H1 (cell line): Measurements from ENCODE around the gene SLC30A7. TPM values are rescaled to one million over a fixed set of nuclear protein-coding genes. Genes with fewer than 3 reads are reported as not detected.
A peak's percentile ranks its signal among the peaks of the same experiment; 100 is the strongest.

Experiments
- CTCF ChIA-PET: fragments of 300-600 bp; sonication (Branson Sonifier 250); formaldehyde crosslinking; loops from one replicate; lab custom pipeline; 2021; ENCODE audit not compliant: partially characterized antibody; lab: Charles Lee
- POLR2A ChIA-PET: fragments of 300-600 bp; sonication (Branson Sonifier 250); formaldehyde crosslinking; loops from one replicate; lab custom pipeline; 2021; ENCODE audit warnings: inconsistent platforms; ENCODE audit not compliant: partially characterized antibody; lab: Charles Lee
- DNase-seq, 2 experiments: peaks; one replicate each; pipeline versions ENCODE4 v3.0.0 to v3.0.0-alpha.2; 2010 to 2022; ENCODE audit warnings: low spot score in 2 of 2, low read depth in 1 of 2, mixed read lengths in 1 of 2
- FAIRE-seq: peaks from 2 replicates; lab custom pipeline; 2011; peaks lifted over from hg19 to GRCh38; lab: Jason Lieb, UNC
- H2AFZ ChIP-seq: 2 replicates; pipeline ENCODE4 v1.8.1; 2012; ENCODE audit warnings: low read length, inconsistent platforms
- H2AK5ac ChIP-seq: 2 replicates; pipeline ENCODE4 v1.6.1; 2013; ENCODE audit warnings: low read depth, low read length
- H2BK120ac ChIP-seq: replicated peaks from 2 replicates; pipeline ENCODE3; 2013; ENCODE audit warnings: low read depth, low read length, inconsistent platforms
- H2BK12ac ChIP-seq: 2 replicates; pipeline ENCODE4 v1.6.1; 2013; ENCODE audit warnings: low read depth, low read length
- H2BK15ac ChIP-seq: 2 replicates; pipeline ENCODE4 v1.6.1; 2013; ENCODE audit warnings: low read length
- H2BK20ac ChIP-seq: 2 replicates; pipeline ENCODE4 v1.6.1; 2013; ENCODE audit warnings: low read length
- H2BK5ac ChIP-seq: 2 replicates; pipeline ENCODE4 v1.6.1; 2013; ENCODE audit warnings: low read depth, low read length
- H3K14ac ChIP-seq: 2 replicates; pipeline ENCODE4 v1.6.1; 2013; ENCODE audit warnings: inconsistent platforms; ENCODE audit not compliant: insufficient read length
- H3K18ac ChIP-seq: 2 replicates; pipeline ENCODE4 v1.6.1; 2013; ENCODE audit warnings: low read length; ENCODE audit errors: extremely low read depth
- H3K23ac ChIP-seq: 2 replicates; pipeline ENCODE4 v1.6.1; 2013; ENCODE audit warnings: inconsistent platforms; ENCODE audit not compliant: insufficient read length
- H3K23me2 ChIP-seq: 2 replicates; pipeline ENCODE4 v1.6.1; 2013; ENCODE audit warnings: low read depth, low read length
- H3K27ac ChIP-seq: 2 replicates; pipeline ENCODE4 v1.6.1; 2011; ENCODE audit warnings: low read depth, low read length, inconsistent platforms
- H3K27me3 ChIP-seq, 4 experiments: replicated peaks in 1 of 4; 1 replicate in 1 of 4; 2 replicates in 3 of 4; pipeline versions ENCODE4 v1.6.1 to v1.8.1; 2011 to 2013; ENCODE audit warnings: low read length in 3 of 4, mild to moderate bottlenecking in 3 of 4, inconsistent platforms in 2 of 4, mixed read lengths in 2 of 4, moderate library complexity in 1 of 4; ENCODE audit not compliant: control insufficient read depth in 3 of 4, insufficient read depth in 3 of 4; ENCODE audit errors: extremely low read depth in 1 of 4
- H3K36me3 ChIP-seq, 4 experiments: 2 replicates each; pipeline versions ENCODE4 v1.6.1 to v1.8.1; 2011 to 2013; ENCODE audit warnings: mild to moderate bottlenecking in 4 of 4, low read length in 3 of 4, moderate library complexity in 2 of 4, control low read depth in 1 of 4, inconsistent platforms in 1 of 4; ENCODE audit not compliant: insufficient read depth in 4 of 4, control insufficient read depth in 2 of 4
- H3K4ac ChIP-seq: replicated peaks from 2 replicates; pipeline ENCODE3; 2013; ENCODE audit warnings: low read length, low read depth, mixed read lengths, inconsistent platforms; ENCODE audit not compliant: insufficient read length
- H3K4me1 ChIP-seq, 4 experiments: replicated peaks in 1 of 4; 1 replicate in 1 of 4; 2 replicates in 3 of 4; pipeline versions ENCODE4 v1.6.1 to v1.8.1; 2011 to 2013; ENCODE audit warnings: low read length in 3 of 4, inconsistent platforms in 2 of 4, mixed read lengths in 1 of 4; ENCODE audit not compliant: insufficient read depth in 4 of 4, control insufficient read depth in 3 of 4
- H3K4me2 ChIP-seq, 2 experiments: 2 replicates each; pipeline versions ENCODE4 v1.6.1 to v1.8.1; 2011 to 2013; ENCODE audit warnings: low read depth in 2 of 2, low read length in 2 of 2, control low read depth in 1 of 2, inconsistent platforms in 1 of 2, mild to moderate bottlenecking in 1 of 2; ENCODE audit not compliant: insufficient read depth in 1 of 2
- H3K4me3 ChIP-seq, 4 experiments: fragments of 200-600, 300-600 bp in 1 of 4; sonication (generic), shearing (Covaris generic), sonication (Bioruptor Twin) in 1 of 4; 2 replicates each; pipeline versions ENCODE4 v1.5.1 to v1.8.1; 2011 to 2016; ENCODE audit warnings: low read length in 4 of 4, low read depth in 3 of 4, control low read depth in 2 of 4, inconsistent platforms in 2 of 4, mild to moderate bottlenecking in 2 of 4, mixed read lengths in 1 of 4, moderate library complexity in 1 of 4; ENCODE audit not compliant: insufficient read depth in 2 of 4; ENCODE audit errors: extremely low read depth in 1 of 4
- H3K56ac ChIP-seq: replicated peaks from 2 replicates; pipeline ENCODE3; 2013; ENCODE audit warnings: low read depth, mild to moderate bottlenecking, mixed read lengths, low read length, inconsistent platforms; ENCODE audit not compliant: insufficient read length
- H3K79me1 ChIP-seq: 2 replicates; pipeline ENCODE4 v1.6.1; 2013; ENCODE audit warnings: low read depth, low read length, control low read depth
- H3K79me2 ChIP-seq, 2 experiments: 2 replicates each; pipeline versions ENCODE4 v1.6.1 to v1.8.1; 2012 to 2013; ENCODE audit warnings: low read length in 2 of 2, mild to moderate bottlenecking in 2 of 2, inconsistent platforms in 1 of 2; ENCODE audit not compliant: insufficient read depth in 2 of 2, control insufficient read depth in 1 of 2
- H3K9ac ChIP-seq, 4 experiments: replicated peaks in 1 of 4; 1 replicate in 1 of 4; 2 replicates in 3 of 4; pipeline versions ENCODE4 v1.6.1 to v1.8.1; 2011 to 2013; ENCODE audit warnings: low read depth in 3 of 4, low read length in 3 of 4, control low read depth in 2 of 4, mild to moderate bottlenecking in 2 of 4, moderate library complexity in 2 of 4, inconsistent platforms in 1 of 4; ENCODE audit errors: extremely low read depth in 1 of 4
- H3K9me3 ChIP-seq, 2 experiments: 2 replicates each; pipeline versions ENCODE4 v1.6.1 to v1.8.1; 2012 to 2013; ENCODE audit warnings: mild to moderate bottlenecking in 2 of 2, moderate library complexity in 2 of 2, control low read depth in 1 of 2, inconsistent platforms in 1 of 2, low read depth in 1 of 2, low read length in 1 of 2, mixed read lengths in 1 of 2; ENCODE audit not compliant: insufficient read depth in 2 of 2
- H4K20me1 ChIP-seq, 2 experiments: replicated peaks in 1 of 2; 2 replicates each; pipeline versions ENCODE3 to v1.8.1; 2011 to 2013; ENCODE audit warnings: inconsistent platforms in 2 of 2, low read length in 2 of 2, mild to moderate bottlenecking in 1 of 2; ENCODE audit not compliant: insufficient read depth in 2 of 2, control insufficient read depth in 1 of 2
- H4K5ac ChIP-seq: 2 replicates; pipeline ENCODE4 v1.6.1; 2013; ENCODE audit warnings: low read length, low read depth, mixed read lengths, inconsistent platforms; ENCODE audit not compliant: insufficient read length
- H4K8ac ChIP-seq: 2 replicates; pipeline ENCODE4 v1.8.0; 2013; ENCODE audit warnings: mild to moderate bottlenecking, moderate library complexity, low read length, inconsistent platforms; ENCODE audit not compliant: insufficient read depth; ENCODE audit errors: extremely low read depth
- H4K91ac ChIP-seq: replicated peaks from 2 replicates; pipeline ENCODE3; 2013; ENCODE audit warnings: low read length, mixed read lengths, inconsistent platforms; ENCODE audit not compliant: insufficient read length
- BCL11A ChIP-seq, 2 experiments: IDR thresholded peaks; one replicate each; pipeline ENCODE4 v1.6.1; 2011; ENCODE audit warnings: low read depth in 2 of 2, low read length in 2 of 2, mild to moderate bottlenecking in 2 of 2
- BRCA1 ChIP-seq: IDR thresholded peaks from 2 replicates; pipeline ENCODE4 v1.6.1; 2012; ENCODE audit warnings: low read depth, low read length, improper control_type of control experiment
- CBX5 ChIP-seq: fragments of 300-800, 300-1000 bp; sonication (generic); IDR thresholded peaks from 2 replicates; pipeline ENCODE4 v1.7.1; 2016; ENCODE audit warnings: antibody characterized with exemption, low read length, low read depth
- CHD1 ChIP-seq: IDR thresholded peaks from 2 replicates; pipeline ENCODE4 v1.6.1; 2012; ENCODE audit warnings: low read depth, low read length, improper control_type of control experiment
- KDM5A ChIP-seq: fragments of 200-600 bp; IDR thresholded peaks from 2 replicates; pipeline ENCODE4 v1.7.1; 2012; ENCODE audit warnings: mild to moderate bottlenecking, low read length, inconsistent platforms, mixed read lengths
- NANOG ChIP-seq: IDR thresholded peaks from 2 replicates; pipeline ENCODE4 v1.6.1; 2011; ENCODE audit warnings: low read length, low read depth, mild to moderate bottlenecking, inconsistent platforms; ENCODE audit not compliant: insufficient read depth, poor library complexity, severe bottlenecking
- NRF1 ChIP-seq: IDR thresholded peaks from 2 replicates; pipeline ENCODE4 v1.6.1; 2011; ENCODE audit warnings: mild to moderate bottlenecking, low read depth, low read length, improper control_type of control experiment
- POLR2AphosphoS5 ChIP-seq: IDR thresholded peaks from 2 replicates; pipeline ENCODE4 v1.6.1; 2011; ENCODE audit warnings: low read depth, low read length
- POU5F1 ChIP-seq: IDR thresholded peaks from 2 replicates; pipeline ENCODE4 v1.6.1; 2011; ENCODE audit warnings: low read depth, mild to moderate bottlenecking, low read length, moderate library complexity
- RFX5 ChIP-seq: IDR thresholded peaks from 2 replicates; pipeline ENCODE4 v1.6.1; 2011; ENCODE audit warnings: low read depth, low read length, improper control_type of control experiment, borderline replicate concordance
- SP1 ChIP-seq: IDR thresholded peaks from 2 replicates; pipeline ENCODE4 v1.6.1; 2011; ENCODE audit warnings: low read depth, low read length
- SUZ12 ChIP-seq: fragments of 200-600 bp; sonication (generic); IDR thresholded peaks from 2 replicates; pipeline ENCODE4 v1.6.1; 2012; ENCODE audit warnings: mild to moderate bottlenecking, inconsistent platforms, low read length, moderate library complexity, mixed read lengths
- TEAD4 ChIP-seq: IDR thresholded peaks from 2 replicates; pipeline ENCODE4 v1.6.1; 2012; ENCODE audit warnings: low read depth, low read length, inconsistent platforms, mixed read lengths
- USF2 ChIP-seq: IDR thresholded peaks from 2 replicates; pipeline ENCODE4 v1.6.1; 2011; ENCODE audit warnings: low read length, improper control_type of control experiment
- YY1 ChIP-seq: IDR thresholded peaks from 2 replicates; pipeline ENCODE4 v1.6.1; 2011; ENCODE audit warnings: low read depth, mild to moderate bottlenecking, low read length
- WGBS, 2 experiments: shearing (Covaris generic) in 1 of 2; methylation state at CpG; one replicate each; pipeline versions ENCODE4 v1.1.6 to v1.1.7; 2013 to 2015; ENCODE audit warnings: low lambda C conversion rate in 2 of 2, mixed read lengths in 2 of 2, inconsistent platforms in 1 of 2, low coverage in 1 of 2, missing lambda C conversion rate in 1 of 2; ENCODE audit not compliant: insufficient replicate concordance in 2 of 2, insufficient coverage in 1 of 2, insufficient read length in 1 of 2; ENCODE audit errors: extremely low coverage in 1 of 2, missing lambda C conversion rate in 1 of 2; 5-methylcytosine and 5-hydroxymethylcytosine counted together
- polyA plus RNA-seq, 7 experiments: library from polyadenylated mRNA; depleted of rRNA in 3 of 7; stranded (reverse) in 5 of 7; unstranded in 2 of 7; fragments of >200 nt in 5 of 7; fragments of 200-250 nt in 2 of 7; gene quantifications; 1 replicate in 5 of 7; 2 replicates in 1 of 7; 4 replicates in 1 of 7; pipeline versions ENCODE4 v1.2.1 to v1.2.3, GENCODE V29; 2011 to 2013; ENCODE audit warnings: missing spikeins in 2 of 7, mixed read lengths in 2 of 7
- total RNA-seq: library from RNA; stranded (reverse); fragmentation: NEBNext Ultra II Directional; extraction: Animal tissue kit (Norgen Biotek cat#: 25700); gene quantifications from 2 replicates; pipeline ENCODE4 v1.2.1, GENCODE V29; 2021

The SLC30A7 gene
- total and polyA plus RNA-seq, 2 of the 8 experiments (the other 6 are each of a cell fraction or from before 2014, with no cell fraction given) = 5.5 to 22.1 TPM

GRCh38 chr1:101005183-101005582 lies 109.3 kb downstream of the SLC30A7 start:
- Histone ChIP-seq H2BK120ac (no peak overlapping the region), H2AFZ (no peak overlapping the region), H3K18ac (no peak overlapping the region), H4K5ac (no peak overlapping the region), H2BK5ac (no peak overlapping the region), H3K27me3 (no peaks in the 10 kb centered on the region), H3K4me1 (peaks cover 0 to 4% (median 0%) of the 10 kb centered on the region in 4 experiments; a peak in 1 of 7 replicates), H3K23me2 (no peaks in the 10 kb centered on the region), H3K27ac (no peak overlapping the region), H2BK12ac (no peak overlapping the region), H4K20me1 (no peaks in the 10 kb centered on the region), H3K4me2 (no peak overlapping the region), H2BK20ac (no peak overlapping the region), H3K14ac (no peak overlapping the region), H3K4ac (no peak overlapping the region), H2BK15ac (no peak overlapping the region), H3K9ac (peak overlapping the region in 1 of 4 experiments; percentile 49; a peak in 1 of 7 replicates), H4K8ac (no peak overlapping the region), H3K23ac (no peak overlapping the region), H2AK5ac (no peak overlapping the region), H3K79me1 (no peaks in the 10 kb centered on the region), H3K9me3 (no peaks in the 10 kb centered on the region), H3K4me3 (no peak overlapping the region), H3K56ac (no peak overlapping the region), H3K36me3 (peaks cover 0 to 11% (median 6%) of the 10 kb centered on the region in 4 experiments; a peak in 5 of 8 replicates), H4K91ac (no peak overlapping the region), H3K79me2 (no peaks in the 10 kb centered on the region)
- FAIRE-seq (no peak), DNase-seq (no peak)
- 95% methylated on average over 1 of the region's 1 CpG; no CpG with 5 or more reads in 1 of the 2 experiments for WGBS, 2 experiments
- ChIA-PET POLR2A (no interaction called here), CTCF (interaction anchor here (1.0 kb wide), 1 partner anchor 283 kb away, joined by 4 read pairs; no protein-coding TSS in a partner anchor)
- TF ChIP-seq YY1 = no peak
- no peak for TF ChIP-seq TEAD4
- TF ChIP-seq CBX5 = no peak
- no peak for TF ChIP-seq CHD1
- TF ChIP-seq POLR2AphosphoS5 = no peak
- TF ChIP-seq RFX5 = no peak
- TF ChIP-seq SUZ12 = no peak
- no peak for TF ChIP-seq KDM5A
- no peak for TF ChIP-seq USF2
- TF ChIP-seq SP1 = no peak
- no peak for TF ChIP-seq BCL11A (IDR thresholded peaks at IDR 0.05; ENCODE audit: low read depth in 2 of 2, low read length in 2 of 2)
- no peak for TF ChIP-seq NRF1
- no peak for TF ChIP-seq NANOG
- no peak for TF ChIP-seq BRCA1
- no peak for TF ChIP-seq POU5F1
